Cardiac fibroblast (primary cell): ENCODE data around the gene EVI5.
"Not testable (repeated sequence)": the region's sequence is repeated elsewhere in the genome, so short reads cannot be mapped to it uniquely, and the experiment has no call there.

Experiments used
- DNase-seq, 2 donors: peaks; one replicate each; pipeline versions ENCODE4 v3.0.0 to v3.0.0-alpha.2; 2010; ENCODE audit warnings: low read depth in 2 of 2
- H3K4me3 ChIP-seq, 2 donors: replicated peaks in 1 of 2; 1 replicate in 1 of 2; 2 replicates in 1 of 2; pipeline ENCODE4 v1.5.1; 2011; ENCODE audit warnings: low read depth in 2 of 2, low read length in 2 of 2, mild to moderate bottlenecking in 2 of 2, moderate library complexity in 1 of 2
- TF ChIP-seq, protein P1 (sequence below): IDR thresholded peaks from one replicate; pipeline ENCODE4 v1.5.1; 2011; ENCODE audit warnings: low read depth, mild to moderate bottlenecking, low read length, inconsistent platforms

Gene EVI5

DNA sequence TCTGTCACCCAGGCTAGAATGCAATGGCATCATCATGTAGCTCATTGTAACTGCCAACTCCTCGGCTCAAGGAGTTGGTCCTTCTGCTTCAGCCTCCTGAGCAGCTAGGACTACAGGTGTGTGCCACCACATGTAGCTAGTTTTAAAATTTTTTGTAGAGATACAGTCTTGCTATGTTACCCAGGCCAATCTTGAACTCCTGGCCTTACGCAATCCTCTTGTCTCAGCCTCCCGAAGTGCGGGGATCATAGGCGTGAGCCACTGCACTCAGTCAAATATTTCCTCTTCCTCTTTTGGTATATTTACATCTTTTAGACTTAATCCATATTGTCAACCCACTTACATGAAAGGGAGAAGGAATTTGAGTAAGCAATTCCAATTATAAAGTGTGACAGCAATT lies 121.1 kb downstream of the EVI5 start:
- TF ChIP-seq, protein P1, sequence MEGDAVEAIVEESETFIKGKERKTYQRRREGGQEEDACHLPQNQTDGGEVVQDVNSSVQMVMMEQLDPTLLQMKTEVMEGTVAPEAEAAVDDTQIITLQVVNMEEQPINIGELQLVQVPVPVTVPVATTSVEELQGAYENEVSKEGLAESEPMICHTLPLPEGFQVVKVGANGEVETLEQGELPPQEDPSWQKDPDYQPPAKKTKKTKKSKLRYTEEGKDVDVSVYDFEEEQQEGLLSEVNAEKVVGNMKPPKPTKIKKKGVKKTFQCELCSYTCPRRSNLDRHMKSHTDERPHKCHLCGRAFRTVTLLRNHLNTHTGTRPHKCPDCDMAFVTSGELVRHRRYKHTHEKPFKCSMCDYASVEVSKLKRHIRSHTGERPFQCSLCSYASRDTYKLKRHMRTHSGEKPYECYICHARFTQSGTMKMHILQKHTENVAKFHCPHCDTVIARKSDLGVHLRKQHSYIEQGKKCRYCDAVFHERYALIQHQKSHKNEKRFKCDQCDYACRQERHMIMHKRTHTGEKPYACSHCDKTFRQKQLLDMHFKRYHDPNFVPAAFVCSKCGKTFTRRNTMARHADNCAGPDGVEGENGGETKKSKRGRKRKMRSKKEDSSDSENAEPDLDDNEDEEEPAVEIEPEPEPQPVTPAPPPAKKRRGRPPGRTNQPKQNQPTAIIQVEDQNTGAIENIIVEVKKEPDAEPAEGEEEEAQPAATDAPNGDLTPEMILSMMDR: no peak
- DNase-seq: no peak
- no peak overlapping the region for H3K4me3 ChIP-seq

DNA sequence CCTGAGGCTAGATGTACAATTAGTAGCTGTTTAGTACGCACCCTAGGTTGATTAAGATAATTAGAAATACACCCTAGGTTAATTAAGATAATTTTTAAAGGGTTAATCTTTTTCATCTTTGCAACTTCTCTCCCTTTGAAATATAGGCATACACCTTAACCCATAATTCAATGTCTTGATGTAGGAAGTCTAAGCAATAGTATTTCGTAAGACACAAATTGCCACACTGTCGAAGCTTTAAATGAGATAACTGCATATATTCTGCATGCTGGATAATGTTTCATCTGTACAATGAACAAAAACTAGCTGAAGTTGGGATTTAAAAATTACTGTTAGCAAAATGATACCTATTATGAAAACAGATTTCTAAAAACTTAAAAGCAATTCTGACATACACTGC lies 122.9 kb downstream of the EVI5 start:
- TF ChIP-seq, protein P1: no peak
- H3K4me3 ChIP-seq: no peak overlapping the region
- no peak for DNase-seq

DNA sequence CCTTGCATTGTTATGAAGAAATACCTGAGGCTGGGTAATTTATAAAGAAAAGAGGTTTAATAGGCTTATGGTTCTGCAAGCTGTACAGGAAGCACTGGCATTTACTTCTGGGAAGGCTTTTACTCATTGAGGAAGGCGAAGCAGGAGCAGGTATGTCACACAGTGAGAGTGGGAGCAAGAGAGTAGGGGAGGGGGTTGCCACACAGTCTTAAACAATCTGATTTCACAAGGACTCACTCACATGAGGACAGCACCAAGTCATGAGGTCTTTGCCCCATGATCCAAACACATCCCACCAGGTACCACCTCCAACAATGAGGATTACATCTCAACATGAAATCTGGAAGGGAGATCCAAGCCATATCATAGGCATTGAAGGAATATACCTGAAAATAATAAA lies 127.2 kb downstream of the EVI5 start:
- no peak for DNase-seq
- H3K4me3 ChIP-seq: no peak overlapping the region
- TF ChIP-seq, protein P1: no peak

DNA sequence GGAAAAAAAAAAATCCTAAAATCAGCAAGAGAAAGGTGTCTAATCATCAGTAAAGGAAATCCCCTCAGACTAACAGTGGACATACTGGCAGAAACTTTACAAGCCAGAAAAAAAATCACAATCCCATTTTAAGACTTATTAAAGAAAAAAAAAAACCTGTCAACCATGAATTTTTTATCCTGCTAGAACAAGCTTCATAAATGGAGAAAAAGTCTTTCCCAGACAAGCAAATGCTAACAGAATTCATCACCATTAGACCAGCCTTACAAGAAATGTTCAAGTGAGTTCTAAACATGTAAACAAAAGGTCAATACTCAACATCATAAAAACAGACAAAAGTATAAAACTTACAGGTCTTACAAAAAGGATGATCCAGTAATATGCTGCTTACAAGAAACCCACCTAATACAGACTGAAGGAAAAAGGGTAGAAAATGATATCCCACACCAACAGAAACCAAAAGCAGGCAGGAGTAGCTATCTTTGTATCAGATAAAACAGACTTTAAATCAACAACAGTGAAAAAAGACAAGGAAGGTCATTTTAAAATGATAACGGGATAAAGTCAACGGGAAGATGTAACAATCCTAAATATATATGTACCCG lies 129.6 kb downstream of the EVI5 start:
- DNase-seq: no peak
- TF ChIP-seq, protein P1: no peak
- H3K4me3 ChIP-seq: no peak overlapping the region

DNA sequence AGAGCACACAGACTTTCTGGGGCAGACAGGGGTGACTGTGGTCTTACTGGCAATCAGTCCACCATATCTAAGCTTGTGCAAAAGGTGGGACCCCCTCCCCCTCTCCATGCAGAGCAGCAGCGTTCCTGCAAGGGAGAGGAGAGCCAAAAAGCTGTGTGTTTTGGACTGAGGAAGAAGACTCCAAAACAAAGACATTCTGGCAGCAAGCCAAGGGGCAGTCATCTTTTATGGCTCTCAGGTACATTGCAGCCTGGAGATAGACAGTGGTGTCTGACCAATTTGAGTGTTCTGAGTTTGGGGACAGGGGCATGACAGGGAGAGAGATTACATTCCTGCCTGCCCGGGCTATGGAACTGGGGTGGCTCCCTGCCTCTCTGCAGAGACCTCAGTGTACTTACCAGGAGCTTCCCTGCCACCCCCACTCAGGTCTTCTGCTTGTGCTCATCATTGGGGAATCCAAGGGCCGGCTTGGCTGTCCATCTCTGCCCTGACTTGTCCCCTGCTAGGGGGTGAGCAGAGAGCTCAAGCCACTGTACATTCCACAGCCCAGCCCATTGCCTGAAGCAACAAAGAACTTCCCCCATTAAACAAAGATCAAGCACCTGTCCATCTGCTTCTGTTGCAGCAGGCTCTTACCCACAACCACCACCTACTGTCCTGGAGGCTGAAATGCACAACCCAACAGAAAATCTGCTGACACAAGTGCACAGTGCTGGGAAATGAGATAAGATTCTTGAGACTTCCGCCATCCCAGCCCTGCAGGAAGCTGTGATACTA lies 131.1 kb downstream of the EVI5 start:
- TF ChIP-seq, protein P1: no peak
- DNase-seq: no peak
- no peak overlapping the region for H3K4me3 ChIP-seq

DNA sequence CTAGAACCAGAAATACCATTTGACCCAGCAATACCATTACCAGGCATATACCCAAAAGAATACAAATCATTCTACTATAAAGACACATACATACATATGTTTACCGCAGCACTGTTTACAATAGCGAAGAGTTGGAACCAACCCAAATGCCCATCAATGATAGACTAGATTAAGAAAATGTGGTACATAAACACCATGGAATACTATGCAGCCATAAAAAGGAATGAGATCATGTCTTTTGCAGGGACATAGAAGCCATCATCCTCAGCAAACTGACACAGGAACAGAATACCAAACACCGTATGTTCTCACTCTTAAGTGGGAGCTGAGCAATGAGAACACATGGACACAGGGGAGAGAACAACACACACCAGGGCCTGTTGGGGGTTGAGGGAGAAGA lies 144.2 kb downstream of the EVI5 start:
- DNase-seq, H3K4me3 ChIP-seq: not testable (repeated sequence)

DNA sequence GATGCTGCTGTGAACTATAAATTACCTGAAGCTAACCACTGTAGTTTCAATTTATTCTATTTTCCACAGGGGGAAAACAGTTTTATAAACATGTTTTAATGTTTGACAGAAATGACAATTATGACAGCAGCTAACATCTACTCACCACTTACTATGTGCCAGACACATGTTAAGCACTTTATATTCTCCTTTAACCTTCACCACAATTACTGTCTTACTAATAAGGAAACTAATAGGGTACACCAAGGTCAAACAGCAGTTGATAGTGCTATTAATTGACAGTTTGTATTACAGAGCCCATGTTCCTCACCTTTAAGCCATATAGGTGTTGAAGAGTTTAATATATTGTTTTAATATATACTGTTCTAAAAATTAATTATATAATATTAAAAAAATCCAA lies 146.4 kb downstream of the EVI5 start:
- DNase-seq: no peak
- no peak overlapping the region for H3K4me3 ChIP-seq
- TF ChIP-seq, protein P1: no peak

DNA sequence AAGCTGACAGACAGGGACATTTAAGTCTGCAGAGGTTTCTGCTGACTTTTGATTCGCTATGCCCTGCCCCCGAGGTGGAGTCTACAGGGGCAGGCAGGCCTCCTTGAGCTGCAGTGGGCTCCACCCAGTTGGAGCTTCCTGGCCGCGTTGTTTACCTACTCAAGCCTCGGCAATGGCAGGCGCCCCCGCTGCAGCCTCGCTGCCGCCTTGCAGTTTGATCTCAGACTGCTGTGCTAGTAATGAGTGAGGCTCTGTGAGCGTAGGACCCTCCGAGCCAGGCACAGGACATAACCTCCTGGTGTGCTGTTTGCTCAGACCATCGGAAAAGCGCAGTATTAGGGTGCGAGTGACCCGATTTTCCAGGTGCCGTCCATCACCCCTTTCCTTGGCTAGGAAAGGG lies 149.7 kb downstream of the EVI5 start:
- not testable (repeated sequence) for DNase-seq, H3K4me3 ChIP-seq
